ENCODE results near the gene PGS1.

The PGS1 gene

GRCh38 chr17:78337244-78338109 lies 41.0 kb upstream of the PGS1 start:
- H3K4me3 ChIP-seq (replicated peaks; ENCODE audit: low read depth, low read length) = no peak overlapping the region
- no peak for DNase-seq (ENCODE audit: extremely low read depth, low read depth)
- TF ChIP-seq, protein P1, sequence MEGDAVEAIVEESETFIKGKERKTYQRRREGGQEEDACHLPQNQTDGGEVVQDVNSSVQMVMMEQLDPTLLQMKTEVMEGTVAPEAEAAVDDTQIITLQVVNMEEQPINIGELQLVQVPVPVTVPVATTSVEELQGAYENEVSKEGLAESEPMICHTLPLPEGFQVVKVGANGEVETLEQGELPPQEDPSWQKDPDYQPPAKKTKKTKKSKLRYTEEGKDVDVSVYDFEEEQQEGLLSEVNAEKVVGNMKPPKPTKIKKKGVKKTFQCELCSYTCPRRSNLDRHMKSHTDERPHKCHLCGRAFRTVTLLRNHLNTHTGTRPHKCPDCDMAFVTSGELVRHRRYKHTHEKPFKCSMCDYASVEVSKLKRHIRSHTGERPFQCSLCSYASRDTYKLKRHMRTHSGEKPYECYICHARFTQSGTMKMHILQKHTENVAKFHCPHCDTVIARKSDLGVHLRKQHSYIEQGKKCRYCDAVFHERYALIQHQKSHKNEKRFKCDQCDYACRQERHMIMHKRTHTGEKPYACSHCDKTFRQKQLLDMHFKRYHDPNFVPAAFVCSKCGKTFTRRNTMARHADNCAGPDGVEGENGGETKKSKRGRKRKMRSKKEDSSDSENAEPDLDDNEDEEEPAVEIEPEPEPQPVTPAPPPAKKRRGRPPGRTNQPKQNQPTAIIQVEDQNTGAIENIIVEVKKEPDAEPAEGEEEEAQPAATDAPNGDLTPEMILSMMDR (IDR thresholded peaks at IDR 0.05; ENCODE audit: low read depth, low read length, missing control alignments) = no peak

GRCh38 chr17:78338486-78339259 lies 39.8 kb upstream of the PGS1 start:
- TF ChIP-seq, protein P1 (IDR thresholded peaks at IDR 0.05; ENCODE audit: low read depth, low read length, missing control alignments) = no peak
- no peak overlapping the region for H3K4me3 ChIP-seq (replicated peaks; ENCODE audit: low read depth, low read length)
- no peak for DNase-seq (ENCODE audit: extremely low read depth, low read depth)

DNA sequence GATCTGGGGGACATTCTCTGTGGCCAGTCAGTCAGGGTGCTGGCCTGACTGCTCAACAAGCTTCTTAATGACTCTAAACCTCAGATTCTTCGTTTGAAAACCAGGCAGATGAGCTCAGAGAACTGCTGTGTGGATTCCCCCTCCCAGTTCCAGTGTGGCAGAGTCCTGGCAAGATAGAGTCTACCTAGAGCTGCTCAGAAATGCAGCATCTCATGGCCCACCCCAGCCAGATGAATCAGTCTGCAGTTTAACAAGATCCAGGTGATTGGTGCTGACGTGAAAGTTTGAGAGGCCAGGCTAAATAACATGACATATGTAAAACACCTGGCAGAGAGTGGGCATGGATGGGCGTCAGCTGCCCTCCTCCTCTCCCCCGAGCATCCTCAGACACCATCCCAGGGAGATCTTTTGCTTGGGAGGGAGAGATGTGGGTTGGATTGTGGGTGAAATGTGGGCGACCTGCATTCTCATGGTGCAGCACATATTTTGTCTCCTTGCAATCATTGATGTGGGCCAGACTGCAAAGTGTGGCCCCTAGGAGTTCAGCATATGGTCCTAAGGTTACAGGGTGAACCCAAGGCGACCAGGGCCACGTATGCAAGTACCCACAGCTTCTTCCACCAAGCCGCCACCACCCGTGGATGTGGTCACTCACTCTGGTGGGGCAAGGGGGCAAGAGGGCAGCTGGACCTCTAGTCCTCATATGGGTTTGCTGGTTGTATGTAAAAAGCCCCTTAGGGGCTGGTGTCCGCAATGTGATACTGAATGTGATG lies 38.1 kb upstream of the PGS1 start:
- H3K4me3 ChIP-seq (replicated peaks; ENCODE audit: low read depth, low read length) = no peak overlapping the region
- TF ChIP-seq, protein P1 (IDR thresholded peaks at IDR 0.05; ENCODE audit: low read depth, low read length, missing control alignments) = no peak
- no peak for DNase-seq (ENCODE audit: extremely low read depth, low read depth)

DNA sequence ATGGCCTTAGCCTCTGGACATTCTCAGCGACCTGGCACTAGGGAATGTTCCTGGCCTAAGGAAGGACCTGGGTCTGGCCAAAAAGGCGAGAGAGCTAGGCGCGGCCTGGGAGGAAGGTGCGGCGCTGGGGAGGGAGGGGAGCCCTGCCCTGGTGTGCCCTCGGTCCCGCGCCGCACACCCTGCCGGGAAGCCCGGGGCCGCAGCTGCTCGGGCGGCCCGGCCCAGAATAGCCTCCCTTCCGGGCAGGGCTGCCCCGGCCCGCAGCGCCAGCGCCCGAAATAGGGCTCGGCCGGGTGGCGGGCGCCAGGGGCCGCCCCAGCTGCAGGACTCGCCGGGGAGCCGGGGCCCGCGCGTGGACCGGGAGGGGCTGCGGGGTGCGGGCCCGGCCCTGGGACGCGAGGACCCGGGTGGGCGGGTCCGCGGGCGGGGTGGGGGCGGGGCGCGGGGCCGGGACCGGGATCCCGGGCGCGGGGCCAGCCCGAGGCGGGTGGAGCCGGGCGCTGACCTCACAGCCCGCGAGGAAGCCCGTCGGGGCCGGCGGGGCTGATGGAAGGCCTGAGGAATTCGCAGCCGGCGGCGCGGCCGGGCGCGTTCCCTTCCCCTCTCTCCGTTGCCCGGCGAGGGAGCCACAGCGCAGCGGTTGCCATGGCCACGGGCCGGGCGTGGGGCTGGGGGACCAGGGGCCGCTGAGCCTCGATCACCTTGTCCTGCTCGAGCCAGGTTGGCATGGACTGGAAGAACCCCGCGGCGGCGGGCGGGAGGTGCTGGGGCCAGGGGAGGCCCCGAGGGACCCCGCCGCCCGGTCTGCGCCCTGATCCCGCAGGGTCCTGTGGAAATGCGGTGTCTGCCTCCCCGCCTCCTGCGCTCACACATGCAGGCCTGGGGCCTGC lies 36.6 kb upstream of the PGS1 start:
- TF ChIP-seq, protein P1 (IDR thresholded peaks at IDR 0.05; ENCODE audit: low read depth, low read length, missing control alignments) = no peak
- peak overlapping the region; percentile 29 for H3K4me3 ChIP-seq (replicated peaks; ENCODE audit: low read depth, low read length)
- DNase-seq (ENCODE audit: extremely low read depth, low read depth) = no peak

DNA sequence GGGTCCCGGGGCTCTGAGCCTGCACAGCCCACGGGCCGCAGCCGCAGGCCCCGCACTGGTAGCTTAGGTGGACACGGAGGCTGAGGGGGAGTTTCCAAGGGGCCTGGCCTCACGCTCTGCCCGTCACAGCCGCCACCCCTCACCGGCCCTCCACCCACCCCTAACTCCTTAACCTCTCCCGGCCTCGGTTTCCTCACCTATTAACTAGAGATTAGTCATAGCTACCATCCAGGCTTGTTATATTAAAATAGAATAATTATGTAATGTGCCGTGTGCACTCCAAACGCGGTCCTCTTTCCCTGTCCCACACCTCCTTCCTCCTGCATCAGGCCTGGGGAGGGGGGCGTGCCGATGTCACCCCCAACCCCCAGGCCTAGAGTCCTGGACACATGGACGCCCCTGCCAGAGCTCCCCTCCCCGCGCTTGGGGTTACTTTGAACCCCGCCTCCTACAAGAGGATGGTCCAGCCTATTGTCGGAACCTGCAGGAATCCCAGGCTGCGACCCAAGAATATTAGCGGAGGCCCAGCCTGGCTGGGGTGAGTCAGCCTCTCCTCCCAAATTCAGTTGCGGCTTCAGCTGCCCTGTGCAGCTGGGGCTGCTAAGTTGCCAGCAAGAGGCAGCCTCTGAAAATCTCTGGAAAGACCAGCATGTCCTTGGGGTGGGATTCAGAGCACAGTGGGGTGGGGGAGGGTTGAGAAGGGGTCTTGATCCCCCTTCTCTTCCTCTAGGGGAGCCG lies 35.8 kb upstream of the PGS1 start:
- TF ChIP-seq, protein P1 (IDR thresholded peaks at IDR 0.05; ENCODE audit: low read depth, low read length, missing control alignments) = no peak
- DNase-seq (ENCODE audit: extremely low read depth, low read depth) = no peak
- peak overlapping the region; percentile 29 for H3K4me3 ChIP-seq (replicated peaks; ENCODE audit: low read depth, low read length)
